ENCODE measurements around the gene TAX1BP1. TPM values are rescaled to one million over a fixed set of nuclear protein-coding genes. Genes with fewer than 3 reads are reported as not detected.

TAX1BP1 gene
- total RNA-seq, 1 experiment from 2014 or later: 69.9 TPM

GRCh38 chr7:27839099-27839498 lies 99.1 kb downstream of the TAX1BP1 start:
- H3K36me3 Mint-ChIP-seq: peaks cover 3% of the 10 kb centered on the region
- DNase-seq (ENCODE audit: low spot score) (no peak), ATAC-seq (no peak)
- H3K4me3 Mint-ChIP-seq: no peak overlapping the region
- H3K4me1 Mint-ChIP-seq: peaks cover 26% of the 10 kb centered on the region
- ChIA-PET POLR2A (no interaction called here), CTCF (interaction anchor here (1.1 to 1.5 kb wide), 2 partner anchors 94 to 99 kb away, joined by 4 to 6 read pairs; no protein-coding TSS in a partner anchor)
- TF ChIP-seq MXD4 (CRISPR knock-in tag; IDR thresholded peaks at IDR 0.05; ENCODE audit: borderline replicate concordance): no peak
- no peak for TF ChIP-seq EMX1 (CRISPR knock-in tag; IDR thresholded peaks at IDR 0.05)
- no peak for TF ChIP-seq IRF2 (CRISPR knock-in tag; IDR thresholded peaks at IDR 0.05; ENCODE audit: borderline replicate concordance, low read depth)
- H3K9me3 Mint-ChIP-seq: no peaks in the 10 kb centered on the region
- no peak overlapping the region for H3K27ac Mint-ChIP-seq
- H3K27me3 Mint-ChIP-seq (ENCODE audit: low read depth): no peaks in the 10 kb centered on the region

- H3K4me1 Mint-ChIP-seq: peaks cover 26% of the 10 kb centered on the region
- CTCF ChIA-PET: interaction anchor here (0.9 to 1.5 kb wide), 3 partner anchors 95 to 254 kb away, joined by 3 to 6 read pairs (median 4); no protein-coding TSS in a partner anchor
- TF ChIP-seq NR3C1 (CRISPR knock-in tag; conservative IDR thresholded peaks at IDR 0.05; ENCODE audit: low read depth): no peak
- no peak for TF ChIP-seq ZNF416 (CRISPR knock-in tag; IDR thresholded peaks at IDR 0.05)
- TF ChIP-seq ZNF396 (CRISPR knock-in tag; IDR thresholded peaks at IDR 0.05; ENCODE audit: borderline replicate concordance): no peak
- no peak for TF ChIP-seq NFATC4 (CRISPR knock-in tag; IDR thresholded peaks at IDR 0.05)
- no peak for TF ChIP-seq SMAD3 (CRISPR knock-in tag; IDR thresholded peaks at IDR 0.05; ENCODE audit: borderline replicate concordance)
- no peak for TF ChIP-seq HMGA2 (CRISPR knock-in tag; IDR thresholded peaks at IDR 0.05)
- TF ChIP-seq NFE2L1 (CRISPR knock-in tag; IDR thresholded peaks at IDR 0.05): no peak
Measured at GRCh38 chr7:27840313-27840712, 100.4 kb downstream of the TAX1BP1 start.

GRCh38 chr7:27840760-27841364 lies 100.9 kb downstream of the TAX1BP1 start:
- DNase-seq (ENCODE audit: low spot score) (no peak), ATAC-seq (no peak)
- Mint-ChIP-seq H3K4me3 (no peak overlapping the region), H3K36me3 (peaks cover 3% of the 10 kb centered on the region), H3K9me3 (no peaks in the 10 kb centered on the region), H3K27ac (peak overlapping the region; percentile 38; the same call in 1 of the 2 replicates), H3K27me3 (ENCODE audit: low read depth) (no peaks in the 10 kb centered on the region), H3K4me1 (peaks cover 26% of the 10 kb centered on the region)
- ChIA-PET POLR2A (interaction anchor here (0.6 kb wide), 1 partner anchor 1102 kb away, joined by 3 read pairs; no protein-coding TSS in a partner anchor), CTCF (interaction anchor here (0.5 to 1.1 kb wide), 3 partner anchors 89 to 256 kb away, joined by 3 to 4 read pairs (median 4); no protein-coding TSS in a partner anchor)
- TF ChIP-seq RELA (CRISPR knock-in tag; IDR thresholded peaks at IDR 0.05; ENCODE audit: borderline replicate concordance) (no peak), GABPB1 (CRISPR knock-in tag; IDR thresholded peaks at IDR 0.05) (no peak), ZMAT4 (CRISPR knock-in tag; IDR thresholded peaks at IDR 0.05) (no peak), ZNF532 (CRISPR knock-in tag; IDR thresholded peaks at IDR 0.05; ENCODE audit: borderline replicate concordance) (no peak), MAX (CRISPR knock-in tag; IDR thresholded peaks at IDR 0.05) (no peak), TEAD1 (CRISPR knock-in tag; IDR thresholded peaks at IDR 0.05) (no peak), ZSCAN18 (CRISPR knock-in tag; IDR thresholded peaks at IDR 0.05) (no peak), ATF6 (CRISPR knock-in tag; IDR thresholded peaks at IDR 0.05) (no peak), GTF2I (CRISPR knock-in tag; conservative IDR thresholded peaks at IDR 0.05) (no peak), TP53 (CRISPR knock-in tag; IDR thresholded peaks at IDR 0.05) (no peak), NR1H2 (CRISPR knock-in tag; IDR thresholded peaks at IDR 0.05) (no peak)
- TF ChIP-seq, protein P1, sequence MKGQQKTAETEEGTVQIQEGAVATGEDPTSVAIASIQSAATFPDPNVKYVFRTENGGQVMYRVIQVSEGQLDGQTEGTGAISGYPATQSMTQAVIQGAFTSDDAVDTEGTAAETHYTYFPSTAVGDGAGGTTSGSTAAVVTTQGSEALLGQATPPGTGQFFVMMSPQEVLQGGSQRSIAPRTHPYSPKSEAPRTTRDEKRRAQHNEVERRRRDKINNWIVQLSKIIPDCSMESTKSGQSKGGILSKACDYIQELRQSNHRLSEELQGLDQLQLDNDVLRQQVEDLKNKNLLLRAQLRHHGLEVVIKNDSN (CRISPR knock-in tag; IDR thresholded peaks at IDR 0.05): no peak
- TF ChIP-seq, protein P2, sequence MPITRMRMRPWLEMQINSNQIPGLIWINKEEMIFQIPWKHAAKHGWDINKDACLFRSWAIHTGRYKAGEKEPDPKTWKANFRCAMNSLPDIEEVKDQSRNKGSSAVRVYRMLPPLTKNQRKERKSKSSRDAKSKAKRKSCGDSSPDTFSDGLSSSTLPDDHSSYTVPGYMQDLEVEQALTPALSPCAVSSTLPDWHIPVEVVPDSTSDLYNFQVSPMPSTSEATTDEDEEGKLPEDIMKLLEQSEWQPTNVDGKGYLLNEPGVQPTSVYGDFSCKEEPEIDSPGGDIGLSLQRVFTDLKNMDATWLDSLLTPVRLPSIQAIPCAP (CRISPR knock-in tag; IDR thresholded peaks at IDR 0.05): no peak

More at GRCh38 chr7:27840313-27840712, 100.4 kb downstream of the TAX1BP1 start:
- Mint-ChIP-seq H3K9me3 (no peaks in the 10 kb centered on the region), H3K4me3 (no peak overlapping the region), H3K27ac (no peak overlapping the region), H3K36me3 (peaks cover 3% of the 10 kb centered on the region), H3K27me3 (ENCODE audit: low read depth) (no peaks in the 10 kb centered on the region)
- POLR2A ChIA-PET: no interaction called here
- DNase-seq (ENCODE audit: low spot score): no peak
- no peak for ATAC-seq
